ENCODE results near the gene CARD19. TPM values are rescaled to one million over a fixed set of nuclear protein-coding genes. Genes with fewer than 3 reads are reported as not detected.

Gene CARD19
- total and polyA plus RNA-seq, 2 of the 8 experiments (the other 6 are each of a cell fraction or from before 2014, with no cell fraction given) = 21.2 to 112 TPM

DNA sequence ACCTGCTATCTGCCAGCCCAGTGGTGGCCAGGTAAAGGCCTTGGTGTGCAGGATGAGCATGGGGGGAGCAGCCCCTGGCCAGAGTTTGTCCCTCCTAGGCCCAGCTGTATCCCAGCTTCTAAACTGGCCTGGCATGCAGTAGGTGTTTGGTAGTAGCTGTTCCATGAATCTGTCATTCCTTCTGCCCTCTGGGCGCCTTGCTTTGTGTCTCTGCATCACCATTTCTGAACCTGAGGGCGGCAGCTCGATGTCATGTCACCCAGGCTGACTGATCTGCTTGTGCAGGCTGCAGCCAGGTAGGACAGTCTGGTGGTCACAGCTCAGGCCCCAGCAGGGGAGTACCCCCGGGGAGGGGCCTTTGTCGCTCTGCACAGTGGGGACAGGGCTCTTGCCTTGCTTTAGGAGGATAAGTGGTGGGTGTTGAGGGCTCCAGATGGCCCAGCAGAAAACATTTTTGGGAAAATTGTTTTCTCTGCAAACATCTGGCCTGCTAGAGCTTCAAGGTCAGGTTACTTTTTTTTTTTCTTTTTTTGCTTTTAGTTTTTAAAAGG lies 42.2 kb upstream of the CARD19 start (continued):
- TF ChIP-seq, protein P1, sequence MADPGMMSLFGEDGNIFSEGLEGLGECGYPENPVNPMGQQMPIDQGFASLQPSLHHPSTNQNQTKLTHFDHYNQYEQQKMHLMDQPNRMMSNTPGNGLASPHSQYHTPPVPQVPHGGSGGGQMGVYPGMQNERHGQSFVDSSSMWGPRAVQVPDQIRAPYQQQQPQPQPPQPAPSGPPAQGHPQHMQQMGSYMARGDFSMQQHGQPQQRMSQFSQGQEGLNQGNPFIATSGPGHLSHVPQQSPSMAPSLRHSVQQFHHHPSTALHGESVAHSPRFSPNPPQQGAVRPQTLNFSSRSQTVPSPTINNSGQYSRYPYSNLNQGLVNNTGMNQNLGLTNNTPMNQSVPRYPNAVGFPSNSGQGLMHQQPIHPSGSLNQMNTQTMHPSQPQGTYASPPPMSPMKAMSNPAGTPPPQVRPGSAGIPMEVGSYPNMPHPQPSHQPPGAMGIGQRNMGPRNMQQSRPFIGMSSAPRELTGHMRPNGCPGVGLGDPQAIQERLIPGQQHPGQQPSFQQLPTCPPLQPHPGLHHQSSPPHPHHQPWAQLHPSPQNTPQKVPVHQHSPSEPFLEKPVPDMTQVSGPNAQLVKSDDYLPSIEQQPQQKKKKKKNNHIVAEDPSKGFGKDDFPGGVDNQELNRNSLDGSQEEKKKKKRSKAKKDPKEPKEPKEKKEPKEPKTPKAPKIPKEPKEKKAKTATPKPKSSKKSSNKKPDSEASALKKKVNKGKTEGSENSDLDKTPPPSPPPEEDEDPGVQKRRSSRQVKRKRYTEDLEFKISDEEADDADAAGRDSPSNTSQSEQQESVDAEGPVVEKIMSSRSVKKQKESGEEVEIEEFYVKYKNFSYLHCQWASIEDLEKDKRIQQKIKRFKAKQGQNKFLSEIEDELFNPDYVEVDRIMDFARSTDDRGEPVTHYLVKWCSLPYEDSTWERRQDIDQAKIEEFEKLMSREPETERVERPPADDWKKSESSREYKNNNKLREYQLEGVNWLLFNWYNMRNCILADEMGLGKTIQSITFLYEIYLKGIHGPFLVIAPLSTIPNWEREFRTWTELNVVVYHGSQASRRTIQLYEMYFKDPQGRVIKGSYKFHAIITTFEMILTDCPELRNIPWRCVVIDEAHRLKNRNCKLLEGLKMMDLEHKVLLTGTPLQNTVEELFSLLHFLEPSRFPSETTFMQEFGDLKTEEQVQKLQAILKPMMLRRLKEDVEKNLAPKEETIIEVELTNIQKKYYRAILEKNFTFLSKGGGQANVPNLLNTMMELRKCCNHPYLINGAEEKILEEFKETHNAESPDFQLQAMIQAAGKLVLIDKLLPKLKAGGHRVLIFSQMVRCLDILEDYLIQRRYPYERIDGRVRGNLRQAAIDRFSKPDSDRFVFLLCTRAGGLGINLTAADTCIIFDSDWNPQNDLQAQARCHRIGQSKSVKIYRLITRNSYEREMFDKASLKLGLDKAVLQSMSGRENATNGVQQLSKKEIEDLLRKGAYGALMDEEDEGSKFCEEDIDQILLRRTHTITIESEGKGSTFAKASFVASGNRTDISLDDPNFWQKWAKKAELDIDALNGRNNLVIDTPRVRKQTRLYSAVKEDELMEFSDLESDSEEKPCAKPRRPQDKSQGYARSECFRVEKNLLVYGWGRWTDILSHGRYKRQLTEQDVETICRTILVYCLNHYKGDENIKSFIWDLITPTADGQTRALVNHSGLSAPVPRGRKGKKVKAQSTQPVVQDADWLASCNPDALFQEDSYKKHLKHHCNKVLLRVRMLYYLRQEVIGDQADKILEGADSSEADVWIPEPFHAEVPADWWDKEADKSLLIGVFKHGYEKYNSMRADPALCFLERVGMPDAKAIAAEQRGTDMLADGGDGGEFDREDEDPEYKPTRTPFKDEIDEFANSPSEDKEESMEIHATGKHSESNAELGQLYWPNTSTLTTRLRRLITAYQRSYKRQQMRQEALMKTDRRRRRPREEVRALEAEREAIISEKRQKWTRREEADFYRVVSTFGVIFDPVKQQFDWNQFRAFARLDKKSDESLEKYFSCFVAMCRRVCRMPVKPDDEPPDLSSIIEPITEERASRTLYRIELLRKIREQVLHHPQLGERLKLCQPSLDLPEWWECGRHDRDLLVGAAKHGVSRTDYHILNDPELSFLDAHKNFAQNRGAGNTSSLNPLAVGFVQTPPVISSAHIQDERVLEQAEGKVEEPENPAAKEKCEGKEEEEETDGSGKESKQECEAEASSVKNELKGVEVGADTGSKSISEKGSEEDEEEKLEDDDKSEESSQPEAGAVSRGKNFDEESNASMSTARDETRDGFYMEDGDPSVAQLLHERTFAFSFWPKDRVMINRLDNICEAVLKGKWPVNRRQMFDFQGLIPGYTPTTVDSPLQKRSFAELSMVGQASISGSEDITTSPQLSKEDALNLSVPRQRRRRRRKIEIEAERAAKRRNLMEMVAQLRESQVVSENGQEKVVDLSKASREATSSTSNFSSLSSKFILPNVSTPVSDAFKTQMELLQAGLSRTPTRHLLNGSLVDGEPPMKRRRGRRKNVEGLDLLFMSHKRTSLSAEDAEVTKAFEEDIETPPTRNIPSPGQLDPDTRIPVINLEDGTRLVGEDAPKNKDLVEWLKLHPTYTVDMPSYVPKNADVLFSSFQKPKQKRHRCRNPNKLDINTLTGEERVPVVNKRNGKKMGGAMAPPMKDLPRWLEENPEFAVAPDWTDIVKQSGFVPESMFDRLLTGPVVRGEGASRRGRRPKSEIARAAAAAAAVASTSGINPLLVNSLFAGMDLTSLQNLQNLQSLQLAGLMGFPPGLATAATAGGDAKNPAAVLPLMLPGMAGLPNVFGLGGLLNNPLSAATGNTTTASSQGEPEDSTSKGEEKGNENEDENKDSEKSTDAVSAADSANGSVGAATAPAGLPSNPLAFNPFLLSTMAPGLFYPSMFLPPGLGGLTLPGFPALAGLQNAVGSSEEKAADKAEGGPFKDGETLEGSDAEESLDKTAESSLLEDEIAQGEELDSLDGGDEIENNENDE (IDR thresholded peaks at IDR 0.05; ENCODE audit: insufficient replicate concordance, low read length) = no peak
- TF ChIP-seq SP2 (IDR thresholded peaks at IDR 0.05; ENCODE audit: low read length) (no peak), SP4 (IDR thresholded peaks at IDR 0.05; ENCODE audit: low read length) (no peak), BRCA1 (IDR thresholded peaks at IDR 0.05; ENCODE audit: low read depth, low read length) (no peak), GABPA (IDR thresholded peaks at IDR 0.05; ENCODE audit: borderline replicate concordance, insufficient read depth, low read length) (no peak), RNF2 (IDR thresholded peaks at IDR 0.05; ENCODE audit: borderline replicate concordance, low read depth, low read length, missing control alignments, poor library complexity, severe bottlenecking) (no peak), KDM5A (IDR thresholded peaks at IDR 0.05; ENCODE audit: low read length) (no peak), SUZ12 (IDR thresholded peaks at IDR 0.05; ENCODE audit: low read length) (no peak)
- TF ChIP-seq, protein P2, sequence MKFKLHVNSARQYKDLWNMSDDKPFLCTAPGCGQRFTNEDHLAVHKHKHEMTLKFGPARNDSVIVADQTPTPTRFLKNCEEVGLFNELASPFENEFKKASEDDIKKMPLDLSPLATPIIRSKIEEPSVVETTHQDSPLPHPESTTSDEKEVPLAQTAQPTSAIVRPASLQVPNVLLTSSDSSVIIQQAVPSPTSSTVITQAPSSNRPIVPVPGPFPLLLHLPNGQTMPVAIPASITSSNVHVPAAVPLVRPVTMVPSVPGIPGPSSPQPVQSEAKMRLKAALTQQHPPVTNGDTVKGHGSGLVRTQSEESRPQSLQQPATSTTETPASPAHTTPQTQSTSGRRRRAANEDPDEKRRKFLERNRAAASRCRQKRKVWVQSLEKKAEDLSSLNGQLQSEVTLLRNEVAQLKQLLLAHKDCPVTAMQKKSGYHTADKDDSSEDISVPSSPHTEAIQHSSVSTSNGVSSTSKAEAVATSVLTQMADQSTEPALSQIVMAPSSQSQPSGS (IDR thresholded peaks at IDR 0.05; ENCODE audit: low read length) = no peak

Measured in H1 (cell line).